ENCODE data around the gene OBSCN. TPM values are rescaled to one million over a fixed set of nuclear protein-coding genes. Genes with fewer than 3 reads are reported as not detected.
A peak's percentile ranks its signal among the peaks of the same experiment; 100 is the strongest.

Gene OBSCN
- total RNA-seq, 1 experiment from 2014 or later: 0.87 TPM

DNA sequence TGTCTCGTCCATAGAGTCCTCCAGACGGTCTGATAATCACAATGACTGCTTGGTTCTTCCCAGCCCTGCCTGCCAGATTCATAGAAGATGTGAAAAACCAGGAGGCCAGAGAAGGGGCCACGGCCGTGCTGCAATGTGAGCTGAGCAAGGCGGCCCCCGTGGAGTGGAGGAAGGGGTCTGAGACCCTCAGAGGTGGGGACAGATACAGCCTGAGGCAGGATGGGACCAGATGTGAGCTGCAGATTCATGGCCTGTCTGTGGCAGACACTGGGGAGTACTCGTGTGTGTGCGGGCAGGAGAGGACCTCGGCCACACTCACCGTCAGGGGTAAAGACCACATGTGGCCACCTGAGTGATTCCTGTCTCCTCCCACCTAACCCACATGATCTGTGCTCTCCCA is 86.9 kb downstream of the OBSCN start:
- Histone ChIP-seq H3K27ac (no peak overlapping the region), H3K36me3 (no peaks in the 10 kb centered on the region), H3K4me1 (replicated peaks) (no peaks in the 10 kb centered on the region), H3K27me3 (replicated peaks) (no peaks in the 10 kb centered on the region), H3K4me3 (no peak overlapping the region), H3K9me3 (replicated peaks) (peaks cover 7% of the 10 kb centered on the region; the same call in 1 of the 2 replicates)
- DNase-seq (ENCODE audit: low read depth in 1 of 2, low spot score in 2 of 2): no peak

- Histone ChIP-seq H3K9me3 (replicated peaks) (peaks cover 7% of the 10 kb centered on the region; the same call in 1 of the 2 replicates), H3K4me3 (no peak overlapping the region), H3K27ac (no peak overlapping the region), H3K4me1 (replicated peaks) (no peaks in the 10 kb centered on the region), H3K36me3 (no peaks in the 10 kb centered on the region), H3K27me3 (replicated peaks) (no peaks in the 10 kb centered on the region)
- DNase-seq (ENCODE audit: low read depth in 1 of 2, low spot score in 2 of 2): no peak
Observed at GRCh38 chr1:228295201-228295600, 87.4 kb downstream of the OBSCN start.

- Histone ChIP-seq H3K27me3 (replicated peaks) (no peaks in the 10 kb centered on the region), H3K4me1 (replicated peaks) (no peaks in the 10 kb centered on the region), H3K4me3 (no peak overlapping the region), H3K36me3 (no peaks in the 10 kb centered on the region), H3K9me3 (replicated peaks) (peaks cover 10% of the 10 kb centered on the region; the same call in 1 of the 2 replicates), H3K27ac (no peak overlapping the region)
- DNase-seq (ENCODE audit: low read depth in 1 of 2, low spot score in 2 of 2): no peak
Observed at GRCh38 chr1:228295981-228296380, 88.1 kb downstream of the OBSCN start.

DNA sequence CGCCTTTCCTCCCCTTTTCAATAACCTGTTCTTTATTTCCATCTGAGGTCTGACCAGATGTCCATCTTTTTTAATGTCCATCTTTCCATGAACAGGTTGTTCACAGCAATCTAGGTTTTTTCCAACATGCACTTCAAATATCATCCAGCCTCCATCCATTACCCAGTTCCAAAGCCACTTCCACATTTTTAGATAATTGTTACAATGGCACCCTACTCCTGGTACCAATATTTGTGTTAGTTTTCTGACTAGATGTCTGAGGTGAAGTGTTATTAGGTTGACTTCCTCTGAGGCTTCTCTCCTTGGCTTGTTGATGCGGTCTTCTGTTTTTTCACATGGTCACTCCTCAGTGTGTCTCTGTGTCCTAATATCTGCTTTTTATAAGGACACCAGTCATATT is 89.4 kb downstream of the OBSCN start:
- H3K4me1 ChIP-seq (replicated peaks): no peaks in the 10 kb centered on the region
- H3K27me3 ChIP-seq (replicated peaks): no peaks in the 10 kb centered on the region
- no peak for DNase-seq (ENCODE audit: low read depth in 1 of 2, low spot score in 2 of 2)
- H3K4me3 ChIP-seq: no peak overlapping the region
- H3K9me3 ChIP-seq (replicated peaks): peaks cover 13% of the 10 kb centered on the region; the same call in 1 of the 2 replicates
- H3K36me3 ChIP-seq: no peaks in the 10 kb centered on the region
- H3K27ac ChIP-seq: no peak overlapping the region

DNA sequence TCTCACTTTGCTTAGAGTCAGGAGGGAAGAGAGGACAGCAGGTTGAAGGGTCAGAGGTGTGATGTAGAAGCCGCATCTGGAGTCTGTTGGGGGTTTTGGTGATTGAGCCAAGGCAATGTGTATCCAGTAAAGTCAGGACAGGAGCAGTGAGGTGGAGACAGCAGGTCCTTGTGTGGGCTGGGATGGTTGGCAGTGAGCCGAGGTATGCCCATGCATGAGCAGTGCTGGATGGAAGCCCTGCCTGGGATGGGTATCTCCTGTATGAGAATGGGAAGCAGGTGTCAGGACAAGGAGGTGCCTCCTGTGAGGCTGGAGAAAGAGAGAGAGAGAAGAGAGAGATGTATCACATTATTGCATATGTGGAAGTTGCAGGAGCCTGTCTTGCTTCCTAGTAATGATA is 90.0 kb downstream of the OBSCN start:
- DNase-seq (ENCODE audit: low read depth in 1 of 2, low spot score in 2 of 2): no peak

DNA sequence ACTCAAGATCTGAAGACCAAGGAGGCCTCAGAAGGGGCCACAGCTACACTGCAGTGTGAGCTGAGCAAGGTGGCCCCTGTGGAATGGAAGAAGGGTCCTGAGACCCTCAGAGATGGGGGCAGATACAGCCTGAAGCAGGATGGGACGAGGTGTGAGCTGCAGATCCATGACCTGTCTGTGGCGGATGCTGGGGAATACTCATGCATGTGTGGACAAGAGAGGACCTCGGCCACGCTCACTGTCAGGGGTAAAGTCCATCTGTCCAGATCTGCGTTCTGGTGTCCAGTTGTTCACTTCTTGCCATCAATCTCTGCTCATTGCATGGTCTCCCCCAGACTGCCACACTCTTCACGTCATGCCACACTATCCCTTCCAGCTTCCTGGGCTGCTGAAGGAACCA is 90.6 kb downstream of the OBSCN start:
- DNase-seq (ENCODE audit: low read depth in 1 of 2, low spot score in 2 of 2): no peak
- no peak overlapping the region for H3K4me3 ChIP-seq
- no peaks in the 10 kb centered on the region for H3K36me3 ChIP-seq
- peaks cover 18% of the 10 kb centered on the region; the same call in 1 of the 2 replicates for H3K9me3 ChIP-seq (replicated peaks)
- H3K27me3 ChIP-seq (replicated peaks): no peaks in the 10 kb centered on the region
- H3K27ac ChIP-seq: no peak overlapping the region
- no peaks in the 10 kb centered on the region for H3K4me1 ChIP-seq (replicated peaks)

More for the DNA sequence above, 90.0 kb downstream of the OBSCN start:
- peaks cover 18% of the 10 kb centered on the region; the same call in 1 of the 2 replicates for H3K9me3 ChIP-seq (replicated peaks)
- H3K27ac ChIP-seq: no peak overlapping the region
- no peak overlapping the region for H3K4me3 ChIP-seq
- H3K27me3 ChIP-seq (replicated peaks): no peaks in the 10 kb centered on the region
- no peaks in the 10 kb centered on the region for H3K4me1 ChIP-seq (replicated peaks)
- H3K36me3 ChIP-seq: no peaks in the 10 kb centered on the region

GRCh38 chr1:228299211-228299610 is 91.4 kb downstream of the OBSCN start:
- Histone ChIP-seq H3K9me3 (replicated peaks) (peaks cover 18% of the 10 kb centered on the region; the same call in 1 of the 2 replicates), H3K36me3 (no peaks in the 10 kb centered on the region), H3K27me3 (replicated peaks) (no peaks in the 10 kb centered on the region), H3K4me1 (replicated peaks) (no peaks in the 10 kb centered on the region), H3K4me3 (no peak overlapping the region), H3K27ac (no peak overlapping the region)
- no peak for DNase-seq (ENCODE audit: low read depth in 1 of 2, low spot score in 2 of 2)

- peaks cover 16% of the 10 kb centered on the region; the same call in 1 of the 2 replicates for H3K9me3 ChIP-seq (replicated peaks)
- H3K4me1 ChIP-seq (replicated peaks): no peaks in the 10 kb centered on the region
Observed at GRCh38 chr1:228299901-228300300, 92.1 kb downstream of the OBSCN start.

DNA sequence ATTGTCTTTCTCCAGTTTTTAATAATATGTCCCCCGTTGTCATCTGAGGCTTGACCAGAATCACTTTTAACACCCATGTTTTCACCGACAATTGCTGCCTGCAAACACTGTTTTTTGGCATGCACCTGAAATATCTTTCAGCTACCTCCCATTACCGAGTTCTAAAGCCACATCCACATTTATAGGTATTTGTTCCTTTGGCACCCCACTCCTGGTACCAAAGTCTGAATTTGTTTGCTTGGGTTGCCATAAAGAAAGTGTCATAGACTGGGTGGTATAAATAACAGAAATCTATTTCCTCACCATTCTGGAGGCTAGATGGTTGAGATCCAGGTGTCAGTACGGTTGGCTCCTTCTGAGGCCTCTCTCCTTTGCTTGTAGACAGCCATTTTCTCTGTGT is 94.2 kb downstream of the OBSCN start:
- no peak for DNase-seq (ENCODE audit: low read depth in 1 of 2, low spot score in 2 of 2)
- Histone ChIP-seq H3K36me3 (no peaks in the 10 kb centered on the region), H3K27ac (no peak overlapping the region), H3K9me3 (replicated peaks) (peaks cover 13% of the 10 kb centered on the region; the same call in 1 of the 2 replicates), H3K4me1 (replicated peaks) (no peaks in the 10 kb centered on the region), H3K4me3 (no peak overlapping the region), H3K27me3 (replicated peaks) (no peaks in the 10 kb centered on the region)

More at GRCh38 chr1:228299901-228300300, 92.1 kb downstream of the OBSCN start:
- H3K27ac ChIP-seq: no peak overlapping the region
- no peak overlapping the region for H3K4me3 ChIP-seq
- no peak for DNase-seq (ENCODE audit: low read depth in 1 of 2, low spot score in 2 of 2)
- no peaks in the 10 kb centered on the region for H3K27me3 ChIP-seq (replicated peaks)
- H3K36me3 ChIP-seq: no peaks in the 10 kb centered on the region

DNA sequence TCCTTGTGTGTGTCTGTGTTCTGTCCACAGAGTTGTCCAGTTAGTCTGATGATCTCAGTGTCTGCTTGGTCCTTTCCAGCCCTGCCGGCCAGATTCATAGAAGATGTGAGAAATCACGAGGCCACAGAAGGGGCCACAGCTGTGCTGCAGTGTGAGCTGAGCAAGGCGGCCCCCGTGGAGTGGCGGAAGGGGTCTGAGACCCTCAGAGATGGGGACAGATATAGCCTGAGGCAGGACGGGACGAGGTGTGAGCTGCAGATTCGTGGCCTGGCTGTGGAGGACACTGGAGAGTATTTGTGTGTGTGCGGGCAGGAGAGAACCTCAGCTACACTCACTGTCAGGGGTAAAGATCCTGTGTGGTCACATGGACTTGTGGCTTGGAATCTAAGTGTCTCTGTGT is 95.8 kb downstream of the OBSCN start:
- Histone ChIP-seq H3K36me3 (no peaks in the 10 kb centered on the region), H3K4me1 (replicated peaks) (no peaks in the 10 kb centered on the region), H3K4me3 (no peak overlapping the region), H3K27ac (no peak overlapping the region), H3K9me3 (replicated peaks) (peaks cover 10% of the 10 kb centered on the region; the same call in 1 of the 2 replicates), H3K27me3 (replicated peaks) (no peaks in the 10 kb centered on the region)
- DNase-seq (ENCODE audit: low read depth in 1 of 2, low spot score in 2 of 2): peak in 1 of 2 experiments; percentile 32

DNA sequence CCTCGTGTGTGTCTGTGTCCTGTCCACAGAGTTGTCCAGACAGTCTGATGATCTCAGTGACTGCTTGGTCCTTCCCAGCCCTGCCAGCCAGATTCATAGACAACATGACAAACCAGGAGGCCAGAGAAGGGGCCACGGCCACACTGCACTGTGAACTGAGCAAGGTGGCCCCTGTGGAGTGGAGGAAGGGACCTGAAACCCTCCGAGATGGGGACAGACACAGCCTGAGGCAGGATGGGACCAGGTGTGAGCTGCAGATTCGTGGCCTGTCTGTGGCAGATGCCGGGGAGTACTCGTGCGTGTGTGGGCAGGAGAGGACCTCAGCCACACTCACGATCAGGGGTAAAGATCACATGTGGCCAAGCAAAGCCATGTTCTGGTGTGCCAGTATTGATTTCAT is 96.4 kb downstream of the OBSCN start:
- Histone ChIP-seq H3K27ac (no peak overlapping the region), H3K4me3 (no peak overlapping the region)
- DNase-seq (ENCODE audit: low read depth in 1 of 2, low spot score in 2 of 2): no peak

DNA sequence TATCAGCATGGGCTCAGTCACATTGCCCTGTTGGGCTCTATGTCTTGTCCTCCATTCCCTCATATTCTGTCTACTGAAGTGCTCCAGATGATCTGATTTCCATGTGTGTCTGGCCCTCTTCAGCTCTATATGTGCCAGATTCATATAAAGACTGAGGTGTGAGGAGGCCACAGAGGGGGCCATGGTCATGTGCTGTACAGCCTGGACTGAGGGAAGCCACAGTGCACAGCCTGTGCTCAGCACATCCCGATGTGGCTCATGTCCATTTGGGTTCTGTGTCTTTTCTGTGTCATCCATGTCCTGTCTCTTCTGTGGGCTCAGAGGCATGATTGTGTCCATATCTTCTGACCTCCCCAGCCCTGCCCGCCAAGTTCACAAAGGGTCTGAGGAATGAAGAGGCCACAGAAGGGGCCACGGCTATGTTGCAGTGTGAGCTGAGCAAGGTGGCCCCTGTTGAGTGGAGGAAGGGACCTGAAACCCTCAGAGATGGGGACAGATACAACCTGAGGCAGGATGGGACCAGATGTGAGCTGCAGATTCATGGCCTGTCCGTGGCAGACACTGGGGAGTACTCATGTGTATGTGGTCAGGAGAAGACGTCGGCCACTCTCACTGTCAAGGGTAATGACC is 97.0 kb downstream of the OBSCN start:
- Histone ChIP-seq H3K27ac (no peak overlapping the region), H3K9me3 (replicated peaks) (peaks cover 12% of the 10 kb centered on the region; the same call in 1 of the 2 replicates), H3K27me3 (replicated peaks) (no peaks in the 10 kb centered on the region), H3K36me3 (no peaks in the 10 kb centered on the region), H3K4me1 (replicated peaks) (no peaks in the 10 kb centered on the region), H3K4me3 (no peak overlapping the region)
- no peak for DNase-seq (ENCODE audit: low read depth in 1 of 2, low spot score in 2 of 2)

More for the DNA sequence above, 96.4 kb downstream of the OBSCN start:
- no peaks in the 10 kb centered on the region for H3K36me3 ChIP-seq
- no peaks in the 10 kb centered on the region for H3K27me3 ChIP-seq (replicated peaks)
- H3K9me3 ChIP-seq (replicated peaks): peaks cover 10% of the 10 kb centered on the region; the same call in 1 of the 2 replicates
- H3K4me1 ChIP-seq (replicated peaks): no peaks in the 10 kb centered on the region

DNA sequence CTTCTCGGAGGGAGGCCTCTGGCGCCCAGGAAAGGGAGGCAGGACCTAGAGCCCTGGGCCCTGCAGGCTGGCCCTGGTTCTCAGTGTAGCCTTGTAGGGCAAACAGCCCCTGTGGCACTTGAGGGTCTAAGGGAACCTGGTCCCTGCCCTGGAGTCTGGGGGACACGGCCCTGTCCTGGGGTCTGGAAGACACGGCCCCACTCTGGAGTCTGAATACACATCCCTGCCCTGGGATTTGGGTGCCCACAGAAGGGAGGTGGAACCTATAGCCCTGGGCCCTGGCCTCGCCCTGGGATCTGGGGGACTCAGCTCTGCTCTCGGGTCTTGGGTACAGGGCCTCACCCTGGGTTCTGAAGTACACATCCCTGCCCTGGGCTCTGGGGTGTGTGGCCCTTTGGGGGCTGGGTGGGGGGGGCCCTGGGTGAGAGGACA is 97.9 kb downstream of the OBSCN start:
- Histone ChIP-seq H3K36me3 (no peaks in the 10 kb centered on the region), H3K9me3 (replicated peaks) (peaks cover 17% of the 10 kb centered on the region; the same call in 1 of the 2 replicates), H3K27me3 (replicated peaks) (no peaks in the 10 kb centered on the region), H3K4me1 (replicated peaks) (no peaks in the 10 kb centered on the region), H3K27ac (no peak overlapping the region), H3K4me3 (no peak overlapping the region)
- DNase-seq (ENCODE audit: low read depth in 1 of 2, low spot score in 2 of 2): peak in 1 of 2 experiments; percentile 39

DNA sequence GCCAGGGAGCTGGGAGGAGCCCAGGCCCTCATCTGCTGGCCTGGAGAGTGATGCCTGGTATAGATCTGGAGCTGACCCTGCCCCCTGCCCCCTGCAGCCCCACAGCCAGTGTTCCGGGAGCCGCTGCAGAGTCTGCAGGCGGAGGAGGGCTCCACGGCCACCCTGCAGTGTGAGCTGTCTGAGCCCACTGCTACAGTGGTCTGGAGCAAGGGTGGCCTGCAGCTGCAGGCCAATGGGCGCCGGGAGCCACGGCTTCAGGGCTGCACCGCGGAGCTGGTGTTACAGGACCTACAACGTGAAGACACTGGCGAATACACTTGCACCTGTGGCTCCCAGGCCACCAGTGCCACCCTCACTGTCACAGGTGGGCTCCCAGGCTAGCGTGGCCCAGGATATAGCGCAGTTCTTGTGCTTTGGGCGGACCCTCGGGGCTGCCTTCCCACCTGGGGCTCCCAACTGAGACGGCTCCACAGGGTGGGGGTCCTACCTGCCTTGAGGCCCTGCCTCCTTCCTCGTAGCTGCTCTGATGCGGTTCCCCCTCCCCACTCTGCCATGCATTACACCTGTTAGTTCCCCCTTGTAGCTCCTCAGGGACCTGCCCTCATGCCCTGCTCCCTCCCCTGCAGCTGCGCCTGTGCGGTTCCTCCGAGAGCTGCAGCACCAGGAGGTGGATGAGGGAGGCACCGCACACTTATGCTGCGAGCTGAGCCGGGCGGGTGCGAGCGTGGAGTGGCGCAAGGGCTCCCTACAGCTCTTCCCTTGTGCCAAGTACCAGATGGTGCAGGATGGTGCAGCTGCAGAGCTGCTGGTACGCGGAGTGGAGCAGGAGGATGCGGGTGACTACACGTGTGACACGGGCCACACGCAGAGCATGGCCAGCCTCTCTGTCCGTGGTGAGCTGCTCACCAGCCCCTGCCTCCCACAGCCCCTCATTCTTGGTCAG is 98.7 kb downstream of the OBSCN start:
- H3K4me1 ChIP-seq (replicated peaks): no peaks in the 10 kb centered on the region
- H3K27ac ChIP-seq: no peak overlapping the region
- no peaks in the 10 kb centered on the region for H3K27me3 ChIP-seq (replicated peaks)
- peaks cover 14% of the 10 kb centered on the region; the same call in 1 of the 2 replicates for H3K9me3 ChIP-seq (replicated peaks)
- H3K36me3 ChIP-seq: no peaks in the 10 kb centered on the region
- no peak for DNase-seq (ENCODE audit: low read depth in 1 of 2, low spot score in 2 of 2)
- no peak overlapping the region for H3K4me3 ChIP-seq

Measured in SJSA1 (cell line).